GM19467 (cell line): ENCODE measurements around the gene PROSER3.

Experiments
- ATAC-seq: cut with Tn5 transposase; IDR thresholded peaks from one replicate; pipeline ENCODE4 v1.9.1; 2021; ENCODE audit warnings: mild to moderate bottlenecking, moderate library complexity; ENCODE audit not compliant: unreplicated experiment

PROSER3 gene

GRCh38 chr19:35757749-35758608 is at the start of gene PROSER3:
TSS of gene PROSER3 (plus strand) at chr19:35758176. CDS start at chr19:35758216, 40 bp downstream.
- ATAC-seq, result peak; percentile 89

- ATAC-seq, result no peak
Measured at GRCh38 chr19:35708391-35708790, 49.6 kb upstream of the PROSER3 start.

GRCh38 chr19:35710784-35711723 is 46.9 kb upstream of the PROSER3 start:
- ATAC-seq, result peak; percentile 37

DNA sequence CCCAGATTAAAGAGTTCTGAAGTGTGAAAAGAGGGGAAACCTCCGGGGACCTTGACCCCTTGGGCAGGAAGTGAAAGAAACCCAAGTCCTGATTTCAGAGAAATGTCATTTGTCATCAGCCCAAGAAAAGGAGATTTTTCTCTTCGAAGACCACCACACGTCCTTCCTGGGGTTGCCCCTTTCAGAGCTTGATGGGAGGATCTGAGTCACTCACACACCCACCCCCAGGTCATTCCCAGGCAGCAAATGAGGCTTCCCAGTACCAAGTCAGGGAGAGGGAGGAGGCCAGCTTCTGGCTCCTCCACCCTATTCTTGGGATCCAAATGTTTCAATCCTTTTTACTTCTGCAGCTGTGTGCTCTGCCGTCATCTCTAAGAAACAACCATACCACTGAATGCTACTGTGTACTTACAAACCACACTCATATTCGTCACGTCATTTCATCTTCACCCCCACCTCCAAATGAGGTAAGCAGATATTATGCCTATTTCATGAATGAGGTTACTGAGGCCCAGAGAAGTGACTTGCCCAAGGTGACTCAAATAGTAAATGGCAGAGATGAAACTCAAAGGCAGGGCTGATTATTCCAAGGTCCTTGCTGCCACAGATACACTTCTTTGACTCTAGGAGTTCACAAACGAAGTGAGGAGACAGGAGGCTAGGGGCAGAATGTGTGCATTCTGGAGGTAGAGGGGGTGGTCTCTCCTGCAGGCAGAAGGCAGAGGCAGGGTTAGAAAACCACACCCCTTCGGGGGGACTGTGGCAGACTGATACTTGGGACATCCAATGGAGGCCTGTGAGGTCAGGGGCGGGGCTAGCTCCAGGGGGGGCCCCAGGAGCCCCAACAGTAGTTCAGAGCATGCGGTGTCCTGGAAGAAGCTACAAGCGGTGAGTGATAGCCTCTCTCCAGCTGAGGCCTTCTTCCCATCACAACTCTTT is 45.1 kb upstream of the PROSER3 start:
- ATAC-seq, result no peak

GRCh38 chr19:35713506-35713850 is 44.5 kb upstream of the PROSER3 start:
- ATAC-seq, result no peak

GRCh38 chr19:35713904-35714495 is 44.0 kb upstream of the PROSER3 start:
- no peak for ATAC-seq

DNA sequence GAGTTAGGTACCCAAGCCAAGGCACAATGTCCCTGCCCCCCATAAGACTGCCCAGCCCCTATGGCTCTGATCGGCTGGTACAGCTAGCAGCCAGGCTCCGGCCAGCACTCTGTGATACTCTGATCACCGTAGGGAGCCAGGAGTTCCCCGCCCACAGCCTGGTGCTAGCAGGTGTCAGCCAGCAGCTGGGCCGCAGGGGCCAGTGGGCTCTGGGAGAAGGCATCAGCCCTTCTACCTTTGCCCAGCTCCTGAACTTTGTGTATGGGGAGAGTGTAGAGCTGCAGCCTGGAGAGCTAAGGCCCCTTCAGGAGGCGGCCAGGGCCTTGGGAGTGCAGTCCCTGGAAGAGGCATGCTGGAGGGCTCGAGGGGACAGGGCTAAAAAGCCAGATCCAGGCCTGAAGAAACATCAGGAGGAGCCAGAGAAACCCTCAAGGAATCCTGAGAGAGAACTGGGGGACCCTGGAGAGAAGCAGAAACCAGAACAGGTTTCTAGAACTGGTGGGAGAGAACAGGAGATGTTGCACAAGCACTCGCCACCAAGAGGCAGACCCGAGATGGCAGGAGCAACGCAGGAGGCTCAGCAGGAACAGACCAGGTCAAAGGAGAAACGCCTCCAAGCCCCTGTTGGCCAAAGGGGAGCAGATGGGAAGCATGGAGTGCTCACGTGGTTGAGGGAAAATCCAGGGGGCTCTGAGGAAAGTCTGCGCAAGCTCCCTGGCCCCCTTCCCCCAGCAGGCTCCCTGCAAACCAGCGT is 43.2 kb upstream of the PROSER3 start:
- no peak for ATAC-seq

- no peak for ATAC-seq
Measured at GRCh38 chr19:35715355-35715809, 42.6 kb upstream of the PROSER3 start.

DNA sequence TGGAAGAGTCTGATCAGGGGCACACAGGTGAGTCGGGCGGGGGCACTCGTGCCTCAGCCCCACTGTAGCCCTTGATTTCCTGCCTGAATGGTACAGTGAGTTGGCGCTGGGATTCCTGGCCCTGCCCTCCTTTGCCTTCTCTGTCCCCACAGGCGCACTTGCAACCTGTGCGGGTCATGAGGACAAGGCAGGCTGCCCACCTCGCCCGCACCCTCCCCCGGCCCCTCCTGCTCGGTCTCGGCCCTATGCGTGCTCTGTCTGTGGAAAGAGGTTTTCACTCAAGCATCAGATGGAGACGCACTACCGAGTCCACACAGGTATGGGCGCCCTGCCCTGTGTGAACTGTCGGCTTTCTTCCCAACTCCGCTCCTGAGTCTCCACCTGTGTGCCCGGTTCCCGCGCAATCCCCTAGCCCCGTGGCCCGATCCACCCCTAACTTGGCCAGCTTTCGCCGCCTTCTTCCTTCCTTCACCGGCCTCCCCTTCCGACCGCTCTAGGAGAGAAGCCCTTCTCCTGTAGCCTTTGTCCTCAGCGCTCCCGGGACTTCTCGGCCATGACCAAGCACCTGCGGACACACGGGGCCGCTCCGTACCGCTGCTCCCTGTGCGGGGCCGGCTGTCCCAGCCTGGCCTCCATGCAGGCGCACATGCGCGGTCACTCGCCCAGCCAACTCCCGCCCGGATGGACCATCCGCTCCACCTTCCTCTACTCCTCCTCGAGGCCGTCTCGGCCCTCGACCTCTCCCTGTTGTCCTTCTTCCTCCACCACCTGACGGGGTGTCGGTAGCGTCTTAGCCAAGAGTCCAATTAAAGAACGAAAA is 41.8 kb upstream of the PROSER3 start:
- no peak for ATAC-seq

DNA sequence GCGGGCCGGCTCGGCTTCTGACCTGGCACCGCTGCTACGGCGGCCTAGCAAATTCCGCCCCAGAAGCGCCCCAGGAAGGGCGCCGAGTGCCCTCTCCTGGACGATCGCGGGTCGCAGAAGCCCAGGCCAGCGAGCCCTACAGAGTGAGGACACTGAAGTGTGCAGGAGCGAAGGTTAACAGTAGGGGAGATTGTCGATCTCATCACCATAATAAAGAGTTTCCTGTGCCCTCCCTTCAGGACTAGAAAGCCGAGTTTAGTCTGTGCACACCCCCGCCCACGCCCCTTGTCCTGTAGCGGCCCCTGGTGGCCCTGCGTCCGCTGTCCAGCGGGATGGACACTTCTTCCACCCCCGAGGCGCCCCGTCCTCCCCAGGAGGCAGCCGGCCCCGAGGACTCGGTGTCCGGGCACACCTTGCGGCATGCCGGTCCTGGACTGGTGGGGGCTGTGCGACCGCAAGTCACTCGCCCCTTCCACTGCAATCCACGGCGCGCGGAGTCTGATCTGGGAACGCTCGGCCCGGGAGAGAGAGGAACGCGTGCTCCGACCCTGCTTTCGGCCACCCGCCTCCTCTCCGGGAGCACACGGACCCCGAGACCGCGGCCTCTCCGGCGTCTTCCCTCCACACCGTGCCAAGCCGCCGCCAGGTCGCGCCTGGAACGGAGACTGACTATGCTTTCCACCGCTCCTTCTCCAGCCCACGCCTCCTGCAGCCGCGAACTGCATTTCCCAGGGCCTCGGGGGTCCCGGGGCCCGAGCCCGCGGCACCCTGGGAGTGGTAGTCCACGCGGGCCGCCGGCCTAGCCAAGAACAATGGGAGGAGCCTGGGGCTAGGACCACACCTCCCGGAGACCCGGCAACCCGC is 40.9 kb upstream of the PROSER3 start:
- ATAC-seq, result peak; percentile 56

- no peak for ATAC-seq
Measured at GRCh38 chr19:35717665-35718344, 40.2 kb upstream of the PROSER3 start, which contains the start of gene KMT2B. TSS of gene KMT2B (plus strand) at chr19:35718003. CDS start at chr19:35718019, 16 bp downstream.

DNA sequence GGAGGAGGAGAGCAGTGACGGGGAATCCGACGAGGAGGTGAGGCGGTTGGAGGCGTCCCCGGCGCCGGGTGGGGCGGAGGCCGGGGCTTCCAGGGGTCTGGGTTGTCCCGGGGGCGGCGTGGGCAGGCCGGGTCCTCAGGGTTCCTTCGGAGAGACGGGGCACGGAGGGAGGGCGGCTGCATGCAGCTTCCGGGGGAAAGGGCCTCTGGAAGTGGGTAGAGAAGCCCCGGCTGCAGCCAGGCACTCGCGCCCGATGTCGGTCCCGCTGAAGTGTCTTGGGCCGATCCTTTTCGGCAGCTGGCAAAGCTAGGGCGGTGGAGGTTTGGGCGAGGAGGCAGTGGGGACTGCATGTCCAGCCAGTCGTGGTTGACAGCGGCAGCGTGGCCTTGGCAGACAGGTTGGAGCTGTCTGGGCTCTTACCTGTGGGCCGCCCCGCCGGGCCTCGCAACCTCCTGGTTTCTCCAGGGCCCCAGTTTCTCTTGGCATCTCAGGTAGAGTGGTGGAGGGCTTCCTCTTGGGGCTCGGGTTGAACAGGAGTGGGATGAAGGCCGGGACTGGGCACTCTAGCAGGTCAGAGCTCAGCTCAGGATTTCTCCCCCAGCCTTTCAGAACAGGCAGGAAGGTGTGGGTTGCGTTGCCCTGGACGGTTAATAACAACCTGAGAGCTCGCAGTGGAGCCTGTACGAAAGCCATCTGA is 39.5 kb upstream of the PROSER3 start:
- peak; percentile 4 for ATAC-seq

DNA sequence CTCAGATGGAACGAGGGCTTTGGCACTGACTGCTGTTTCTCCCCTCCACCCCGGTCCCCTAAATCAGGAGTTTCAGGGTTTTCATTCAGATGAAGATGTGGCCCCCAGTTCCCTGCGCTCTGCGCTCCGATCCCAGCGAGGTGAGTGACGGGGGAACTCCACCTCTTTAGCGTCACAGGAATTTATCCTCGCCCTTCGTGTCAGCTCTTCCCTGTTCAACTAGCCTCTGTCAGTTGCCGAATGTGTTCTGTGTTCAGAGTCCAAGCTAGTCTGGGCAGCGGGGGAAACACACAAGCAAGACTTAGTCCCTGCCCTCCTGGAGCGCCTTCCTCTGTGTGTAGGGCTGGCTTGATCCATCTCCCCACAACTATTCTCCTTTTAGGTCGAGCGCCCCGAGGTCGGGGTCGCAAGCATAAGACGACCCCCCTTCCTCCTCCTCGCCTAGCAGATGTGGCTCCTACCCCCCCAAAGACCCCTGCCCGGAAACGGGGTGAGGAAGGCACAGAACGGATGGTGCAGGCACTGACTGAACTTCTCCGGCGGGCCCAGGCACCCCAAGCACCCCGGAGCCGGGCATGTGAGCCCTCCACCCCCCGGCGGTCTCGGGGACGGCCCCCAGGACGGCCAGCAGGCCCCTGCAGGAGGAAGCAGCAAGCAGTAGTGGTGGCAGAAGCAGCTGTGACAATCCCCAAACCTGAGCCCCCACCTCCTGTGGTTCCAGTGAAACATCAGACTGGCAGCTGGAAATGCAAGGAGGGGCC is 38.4 kb upstream of the PROSER3 start:
- ATAC-seq, result no peak

GRCh38 chr19:35720163-35720524 is 37.8 kb upstream of the PROSER3 start:
- ATAC-seq, result no peak

DNA sequence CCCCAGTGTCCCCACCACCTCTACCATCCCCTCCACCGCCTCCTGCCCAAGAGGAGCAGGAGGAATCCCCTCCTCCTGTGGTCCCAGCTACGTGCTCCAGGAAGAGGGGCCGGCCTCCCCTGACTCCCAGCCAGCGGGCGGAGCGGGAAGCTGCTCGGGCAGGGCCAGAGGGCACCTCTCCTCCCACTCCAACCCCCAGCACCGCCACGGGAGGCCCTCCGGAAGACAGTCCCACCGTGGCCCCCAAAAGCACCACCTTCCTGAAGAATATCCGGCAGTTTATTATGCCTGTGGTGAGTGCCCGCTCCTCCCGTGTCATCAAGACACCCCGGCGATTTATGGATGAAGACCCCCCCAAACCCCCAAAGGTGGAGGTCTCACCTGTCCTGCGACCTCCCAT is 37.3 kb upstream of the PROSER3 start:
- ATAC-seq, result no peak

GRCh38 chr19:35721374-35721773 is 36.6 kb upstream of the PROSER3 start:
- no peak for ATAC-seq
